H1 (cell line): ENCODE measurements around the gene DUOX1. TPM values are rescaled to one million over a fixed set of nuclear protein-coding genes. Genes with fewer than 3 reads are reported as not detected.

ENCODE experiments used
- CTCF ChIA-PET: fragments of 300-600 bp; sonication (Branson Sonifier 250); formaldehyde crosslinking; loops from one replicate; lab custom pipeline; 2021; ENCODE audit not compliant: partially characterized antibody; lab: Charles Lee
- POLR2A ChIA-PET: fragments of 300-600 bp; sonication (Branson Sonifier 250); formaldehyde crosslinking; loops from one replicate; lab custom pipeline; 2021; ENCODE audit warnings: inconsistent platforms; ENCODE audit not compliant: partially characterized antibody; lab: Charles Lee
- DNase-seq, 2 experiments: peaks; one replicate each; pipeline versions ENCODE4 v3.0.0 to v3.0.0-alpha.2; 2010 to 2022; ENCODE audit warnings: low spot score in 2 of 2, low read depth in 1 of 2, mixed read lengths in 1 of 2
- FAIRE-seq: peaks from 2 replicates; lab custom pipeline; 2011; peaks lifted over from hg19 to GRCh38; lab: Jason Lieb, UNC
- H2AFZ ChIP-seq: 2 replicates; pipeline ENCODE4 v1.8.1; 2012; ENCODE audit warnings: low read length, inconsistent platforms
- H2AK5ac ChIP-seq: 2 replicates; pipeline ENCODE4 v1.6.1; 2013; ENCODE audit warnings: low read depth, low read length
- H2BK120ac ChIP-seq: replicated peaks from 2 replicates; pipeline ENCODE3; 2013; ENCODE audit warnings: low read depth, low read length, inconsistent platforms
- H2BK12ac ChIP-seq: 2 replicates; pipeline ENCODE4 v1.6.1; 2013; ENCODE audit warnings: low read depth, low read length
- H2BK15ac ChIP-seq: 2 replicates; pipeline ENCODE4 v1.6.1; 2013; ENCODE audit warnings: low read length
- H2BK20ac ChIP-seq: 2 replicates; pipeline ENCODE4 v1.6.1; 2013; ENCODE audit warnings: low read length
- H2BK5ac ChIP-seq: 2 replicates; pipeline ENCODE4 v1.6.1; 2013; ENCODE audit warnings: low read depth, low read length
- H3K14ac ChIP-seq: 2 replicates; pipeline ENCODE4 v1.6.1; 2013; ENCODE audit warnings: inconsistent platforms; ENCODE audit not compliant: insufficient read length
- H3K18ac ChIP-seq: 2 replicates; pipeline ENCODE4 v1.6.1; 2013; ENCODE audit warnings: low read length; ENCODE audit errors: extremely low read depth
- H3K23ac ChIP-seq: 2 replicates; pipeline ENCODE4 v1.6.1; 2013; ENCODE audit warnings: inconsistent platforms; ENCODE audit not compliant: insufficient read length
- H3K23me2 ChIP-seq: 2 replicates; pipeline ENCODE4 v1.6.1; 2013; ENCODE audit warnings: low read depth, low read length
- H3K27ac ChIP-seq: 2 replicates; pipeline ENCODE4 v1.6.1; 2011; ENCODE audit warnings: low read depth, low read length, inconsistent platforms
- H3K27me3 ChIP-seq, 4 experiments: replicated peaks in 1 of 4; 1 replicate in 1 of 4; 2 replicates in 3 of 4; pipeline versions ENCODE4 v1.6.1 to v1.8.1; 2011 to 2013; ENCODE audit warnings: low read length in 3 of 4, mild to moderate bottlenecking in 3 of 4, inconsistent platforms in 2 of 4, mixed read lengths in 2 of 4, moderate library complexity in 1 of 4; ENCODE audit not compliant: control insufficient read depth in 3 of 4, insufficient read depth in 3 of 4; ENCODE audit errors: extremely low read depth in 1 of 4
- H3K36me3 ChIP-seq, 4 experiments: 2 replicates each; pipeline versions ENCODE4 v1.6.1 to v1.8.1; 2011 to 2013; ENCODE audit warnings: mild to moderate bottlenecking in 4 of 4, low read length in 3 of 4, moderate library complexity in 2 of 4, control low read depth in 1 of 4, inconsistent platforms in 1 of 4; ENCODE audit not compliant: insufficient read depth in 4 of 4, control insufficient read depth in 2 of 4
- H3K4ac ChIP-seq: replicated peaks from 2 replicates; pipeline ENCODE3; 2013; ENCODE audit warnings: low read length, low read depth, mixed read lengths, inconsistent platforms; ENCODE audit not compliant: insufficient read length
- H3K4me1 ChIP-seq, 4 experiments: replicated peaks in 1 of 4; 1 replicate in 1 of 4; 2 replicates in 3 of 4; pipeline versions ENCODE4 v1.6.1 to v1.8.1; 2011 to 2013; ENCODE audit warnings: low read length in 3 of 4, inconsistent platforms in 2 of 4, mixed read lengths in 1 of 4; ENCODE audit not compliant: insufficient read depth in 4 of 4, control insufficient read depth in 3 of 4
- H3K4me2 ChIP-seq, 2 experiments: 2 replicates each; pipeline versions ENCODE4 v1.6.1 to v1.8.1; 2011 to 2013; ENCODE audit warnings: low read depth in 2 of 2, low read length in 2 of 2, control low read depth in 1 of 2, inconsistent platforms in 1 of 2, mild to moderate bottlenecking in 1 of 2; ENCODE audit not compliant: insufficient read depth in 1 of 2
- H3K4me3 ChIP-seq, 4 experiments: fragments of 200-600, 300-600 bp in 1 of 4; sonication (generic), shearing (Covaris generic), sonication (Bioruptor Twin) in 1 of 4; 2 replicates each; pipeline versions ENCODE4 v1.5.1 to v1.8.1; 2011 to 2016; ENCODE audit warnings: low read length in 4 of 4, low read depth in 3 of 4, control low read depth in 2 of 4, inconsistent platforms in 2 of 4, mild to moderate bottlenecking in 2 of 4, mixed read lengths in 1 of 4, moderate library complexity in 1 of 4; ENCODE audit not compliant: insufficient read depth in 2 of 4; ENCODE audit errors: extremely low read depth in 1 of 4
- H3K56ac ChIP-seq: replicated peaks from 2 replicates; pipeline ENCODE3; 2013; ENCODE audit warnings: low read depth, mild to moderate bottlenecking, mixed read lengths, low read length, inconsistent platforms; ENCODE audit not compliant: insufficient read length
- H3K79me1 ChIP-seq: 2 replicates; pipeline ENCODE4 v1.6.1; 2013; ENCODE audit warnings: low read depth, low read length, control low read depth
- H3K79me2 ChIP-seq, 2 experiments: 2 replicates each; pipeline versions ENCODE4 v1.6.1 to v1.8.1; 2012 to 2013; ENCODE audit warnings: low read length in 2 of 2, mild to moderate bottlenecking in 2 of 2, inconsistent platforms in 1 of 2; ENCODE audit not compliant: insufficient read depth in 2 of 2, control insufficient read depth in 1 of 2
- H3K9ac ChIP-seq, 4 experiments: replicated peaks in 1 of 4; 1 replicate in 1 of 4; 2 replicates in 3 of 4; pipeline versions ENCODE4 v1.6.1 to v1.8.1; 2011 to 2013; ENCODE audit warnings: low read depth in 3 of 4, low read length in 3 of 4, control low read depth in 2 of 4, mild to moderate bottlenecking in 2 of 4, moderate library complexity in 2 of 4, inconsistent platforms in 1 of 4; ENCODE audit errors: extremely low read depth in 1 of 4
- H3K9me3 ChIP-seq, 2 experiments: 2 replicates each; pipeline versions ENCODE4 v1.6.1 to v1.8.1; 2012 to 2013; ENCODE audit warnings: mild to moderate bottlenecking in 2 of 2, moderate library complexity in 2 of 2, control low read depth in 1 of 2, inconsistent platforms in 1 of 2, low read depth in 1 of 2, low read length in 1 of 2, mixed read lengths in 1 of 2; ENCODE audit not compliant: insufficient read depth in 2 of 2
- H4K20me1 ChIP-seq, 2 experiments: replicated peaks in 1 of 2; 2 replicates each; pipeline versions ENCODE3 to v1.8.1; 2011 to 2013; ENCODE audit warnings: inconsistent platforms in 2 of 2, low read length in 2 of 2, mild to moderate bottlenecking in 1 of 2; ENCODE audit not compliant: insufficient read depth in 2 of 2, control insufficient read depth in 1 of 2
- H4K5ac ChIP-seq: 2 replicates; pipeline ENCODE4 v1.6.1; 2013; ENCODE audit warnings: low read length, low read depth, mixed read lengths, inconsistent platforms; ENCODE audit not compliant: insufficient read length
- H4K8ac ChIP-seq: 2 replicates; pipeline ENCODE4 v1.8.0; 2013; ENCODE audit warnings: mild to moderate bottlenecking, moderate library complexity, low read length, inconsistent platforms; ENCODE audit not compliant: insufficient read depth; ENCODE audit errors: extremely low read depth
- H4K91ac ChIP-seq: replicated peaks from 2 replicates; pipeline ENCODE3; 2013; ENCODE audit warnings: low read length, mixed read lengths, inconsistent platforms; ENCODE audit not compliant: insufficient read length
- ATF2 ChIP-seq: IDR thresholded peaks from 2 replicates; pipeline ENCODE4 v1.6.1; 2012; ENCODE audit warnings: low read length, inconsistent platforms
- CBX8 ChIP-seq: fragments of 300-800, 300-1000 bp; sonication (generic); IDR thresholded peaks from 2 replicates; pipeline ENCODE4 v1.7.1; 2016; ENCODE audit warnings: low read depth, low read length, borderline replicate concordance
- CEBPB ChIP-seq: IDR thresholded peaks from 2 replicates; pipeline ENCODE4 v1.6.1; 2012; ENCODE audit warnings: low read depth, low read length
- CHD1 ChIP-seq: IDR thresholded peaks from 2 replicates; pipeline ENCODE4 v1.6.1; 2012; ENCODE audit warnings: low read depth, low read length, improper control_type of control experiment
- CTBP2 ChIP-seq: IDR thresholded peaks from 2 replicates; pipeline ENCODE4 v1.7.0; 2011; ENCODE audit warnings: borderline replicate concordance, mild to moderate bottlenecking, moderate library complexity, mixed read lengths, low read length; ENCODE audit not compliant: insufficient read depth, insufficient read length
- E2F6 ChIP-seq: IDR thresholded peaks from 2 replicates; pipeline ENCODE4 v1.6.1; 2012; ENCODE audit warnings: inconsistent platforms
- FOSL1 ChIP-seq: IDR thresholded peaks from 2 replicates; pipeline ENCODE4 v1.6.1; 2011; ENCODE audit warnings: mild to moderate bottlenecking, low read depth, low read length, moderate library complexity; ENCODE audit not compliant: insufficient read depth
- SIRT6 ChIP-seq: IDR thresholded peaks from one replicate; pipeline ENCODE4 v1.7.1; 2012; ENCODE audit warnings: low read length, inconsistent platforms
- SRF ChIP-seq: IDR thresholded peaks from 2 replicates; pipeline ENCODE4 v1.6.1; 2011; ENCODE audit warnings: mild to moderate bottlenecking, low read depth, low read length, moderate library complexity
- TEAD4 ChIP-seq: IDR thresholded peaks from 2 replicates; pipeline ENCODE4 v1.6.1; 2012; ENCODE audit warnings: low read depth, low read length, inconsistent platforms, mixed read lengths
- ZNF274 ChIP-seq: IDR thresholded peaks from 2 replicates; pipeline ENCODE4 v1.7.0; 2012; ENCODE audit warnings: low read length, borderline replicate concordance; ENCODE audit errors: extremely low read depth
- WGBS, 2 experiments: shearing (Covaris generic) in 1 of 2; methylation state at CpG; one replicate each; pipeline versions ENCODE4 v1.1.6 to v1.1.7; 2013 to 2015; ENCODE audit warnings: low lambda C conversion rate in 2 of 2, mixed read lengths in 2 of 2, inconsistent platforms in 1 of 2, low coverage in 1 of 2, missing lambda C conversion rate in 1 of 2; ENCODE audit not compliant: insufficient replicate concordance in 2 of 2, insufficient coverage in 1 of 2, insufficient read length in 1 of 2; ENCODE audit errors: extremely low coverage in 1 of 2, missing lambda C conversion rate in 1 of 2; 5-methylcytosine and 5-hydroxymethylcytosine counted together
- polyA plus RNA-seq, 7 experiments: library from polyadenylated mRNA; depleted of rRNA in 3 of 7; stranded (reverse) in 5 of 7; unstranded in 2 of 7; fragments of >200 nt in 5 of 7; fragments of 200-250 nt in 2 of 7; gene quantifications; 1 replicate in 5 of 7; 2 replicates in 1 of 7; 4 replicates in 1 of 7; pipeline versions ENCODE4 v1.2.1 to v1.2.3, GENCODE V29; 2011 to 2013; ENCODE audit warnings: missing spikeins in 2 of 7, mixed read lengths in 2 of 7
- total RNA-seq: library from RNA; stranded (reverse); fragmentation: NEBNext Ultra II Directional; extraction: Animal tissue kit (Norgen Biotek cat#: 25700); gene quantifications from 2 replicates; pipeline ENCODE4 v1.2.1, GENCODE V29; 2021

The DUOX1 gene
- total and polyA plus RNA-seq, 2 of the 8 experiments (the other 6 are each of a cell fraction or from before 2014, with no cell fraction given): 0.84 to 1.4 TPM

- no peak overlapping the region for H2BK20ac ChIP-seq
- no peak for FAIRE-seq
- no peak for TF ChIP-seq CEBPB
- TF ChIP-seq CHD1: no peak
- no peak for TF ChIP-seq CTBP2
- TF ChIP-seq ATF2: no peak
- no peak for TF ChIP-seq CBX8
- TF ChIP-seq ZNF274: no peak
- no peak for TF ChIP-seq TEAD4
- TF ChIP-seq FOSL1: no peak
- no peak for TF ChIP-seq SRF
- TF ChIP-seq SIRT6: no peak
- no peak for TF ChIP-seq E2F6
These were observed 36.0 kb upstream of the DUOX1 start for GRCh38 chr15:45093622-45094357.

More at GRCh38 chr15:45093622-45094357, 36.0 kb upstream of the DUOX1 start:
- H3K56ac ChIP-seq: no peak overlapping the region
- H3K23me2 ChIP-seq: no peaks in the 10 kb centered on the region
- no peak overlapping the region for H3K23ac ChIP-seq
- H3K9me3 ChIP-seq: no peaks in the 10 kb centered on the region
- H3K4me1 ChIP-seq: no peaks in the 10 kb centered on the region; a peak in 1 of 7 replicates
- no peak overlapping the region for H3K4me3 ChIP-seq
- CTCF ChIA-PET: interaction anchor here (0.6 to 1.6 kb wide), 6 partner anchors 13 to 58 kb away, joined by 3 to 7 read pairs (median 4); no protein-coding TSS in a partner anchor
- H2BK15ac ChIP-seq: no peak overlapping the region
- no peak overlapping the region for H3K14ac ChIP-seq
- H3K36me3 ChIP-seq: no peaks in the 10 kb centered on the region
- no peak overlapping the region for H2AK5ac ChIP-seq
- no peak overlapping the region for H2AFZ ChIP-seq
- H3K79me1 ChIP-seq: no peaks in the 10 kb centered on the region
- H4K8ac ChIP-seq: no peak overlapping the region
- POLR2A ChIA-PET: interaction anchor here (1.6 kb wide), 1 partner anchor 71 kb away, joined by 4 read pairs; the partner anchor contains the start of gene SORD
- WGBS, 2 experiments: 85% methylated on average over 11 of the region's 11 CpGs; no CpG with 5 or more reads in 1 of the 2 experiments
- H2BK5ac ChIP-seq: no peak overlapping the region
- no peak overlapping the region for H3K4me2 ChIP-seq
- H2BK12ac ChIP-seq: no peak overlapping the region
- no peak for DNase-seq
- H4K91ac ChIP-seq: no peak overlapping the region
- no peak overlapping the region for H3K18ac ChIP-seq
- H3K27me3 ChIP-seq: no peaks in the 10 kb centered on the region
- H3K27ac ChIP-seq: no peak overlapping the region
- no peak overlapping the region for H3K4ac ChIP-seq
- H3K9ac ChIP-seq: no peak overlapping the region
- no peak overlapping the region for H4K5ac ChIP-seq
- H2BK120ac ChIP-seq: no peak overlapping the region
- H3K79me2 ChIP-seq: no peaks in the 10 kb centered on the region
- H4K20me1 ChIP-seq: no peaks in the 10 kb centered on the region
